Activated CD8-positive, alpha-beta memory T cell treated with anti-CD3 and anti-CD28 coated beads for 24 hours (primary cell): Measurements from ENCODE around the gene PCYT2.

Source experiments
- DNase-seq: peaks from one replicate; pipeline ENCODE4 v3.0.0-alpha.2; 2020

The PCYT2 gene

DNA sequence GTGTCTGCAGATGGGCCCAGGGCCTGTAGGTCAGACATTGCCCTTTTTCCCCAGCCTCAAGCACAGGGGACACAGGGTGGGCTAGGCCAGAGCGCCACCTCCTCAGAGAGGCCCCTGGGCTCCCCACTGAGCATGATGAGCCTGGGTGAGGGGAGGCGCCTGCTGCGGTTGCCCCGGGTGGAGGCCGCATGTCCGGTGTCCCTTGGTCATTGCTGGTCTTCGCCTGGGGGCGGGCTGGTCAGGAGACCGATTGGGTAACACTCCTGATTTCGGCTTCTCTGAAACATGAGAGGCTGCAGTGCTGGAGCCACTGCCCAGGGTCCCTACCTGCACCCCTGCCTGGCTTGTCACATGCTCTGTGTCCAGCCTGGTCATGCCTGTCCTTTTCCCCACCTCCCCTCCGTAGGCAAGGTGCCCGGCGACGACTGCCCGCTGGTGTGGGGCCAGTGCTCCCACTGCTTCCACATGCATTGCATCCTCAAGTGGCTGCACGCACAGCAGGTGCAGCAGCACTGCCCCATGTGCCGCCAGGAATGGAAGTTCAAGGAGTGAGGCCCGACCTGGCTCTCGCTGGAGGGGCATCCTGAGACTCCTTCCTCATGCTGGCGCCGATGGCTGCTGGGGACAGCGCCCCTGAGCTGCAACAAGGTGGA is 11.6 kb downstream of the PCYT2 start:
- no peak for DNase-seq

GRCh38 chr17:81898885-81899284 is 12.3 kb downstream of the PCYT2 start:
- DNase-seq = no peak

GRCh38 chr17:81898029-81898866 is 13.0 kb downstream of the PCYT2 start:
- DNase-seq = no peak

DNA sequence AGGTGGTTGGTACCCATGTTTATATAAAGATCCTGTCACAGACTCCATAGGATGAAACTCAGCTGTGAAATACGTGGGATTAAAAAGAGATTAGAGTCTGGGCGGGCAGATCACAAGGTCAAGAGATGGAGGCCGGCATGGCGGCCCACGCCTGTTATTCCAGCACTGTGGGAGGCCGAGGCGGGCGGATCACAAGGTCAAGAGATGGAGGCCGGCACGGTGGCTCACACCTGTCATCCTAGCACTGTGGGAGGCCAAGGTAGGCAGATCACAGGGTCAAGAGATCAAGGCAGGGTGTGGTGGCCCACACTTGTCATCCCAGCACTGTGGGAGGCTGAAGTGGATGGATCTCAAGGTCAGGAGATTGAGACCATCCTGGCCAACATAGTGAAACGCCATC is 15.8 kb downstream of the PCYT2 start:
- DNase-seq = no peak

GRCh38 chr17:81891303-81891552 is 20.0 kb downstream of the PCYT2 start:
- DNase-seq = no peak

- DNase-seq = peak; percentile 66
Observed at GRCh38 chr17:81890447-81891302, 20.5 kb downstream of the PCYT2 start.

DNA sequence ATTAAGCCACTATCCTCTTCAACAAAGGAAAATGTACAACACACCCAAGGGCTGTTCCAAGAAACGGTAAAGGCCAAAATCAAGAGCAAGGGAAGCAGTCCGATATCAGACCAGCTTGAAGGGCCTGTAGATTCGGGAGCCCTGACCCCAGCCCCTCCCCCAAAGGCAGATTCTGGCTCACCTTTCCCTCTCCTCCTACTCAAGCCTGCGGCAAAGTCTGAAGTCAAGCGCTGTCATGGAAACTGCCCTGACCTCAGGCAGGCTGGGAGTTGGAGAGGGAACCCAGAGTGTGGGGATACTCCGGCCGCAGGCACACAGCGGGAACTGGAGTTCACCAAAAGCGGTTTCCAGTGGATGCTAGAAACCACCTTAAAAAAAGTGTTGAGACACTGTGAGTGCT is 21.6 kb downstream of the PCYT2 start:
- no peak for DNase-seq

- DNase-seq = no peak
Observed at GRCh38 chr17:81888988-81889595, 22.1 kb downstream of the PCYT2 start.

GRCh38 chr17:81888105-81888987 is 22.9 kb downstream of the PCYT2 start:
- no peak for DNase-seq

DNA sequence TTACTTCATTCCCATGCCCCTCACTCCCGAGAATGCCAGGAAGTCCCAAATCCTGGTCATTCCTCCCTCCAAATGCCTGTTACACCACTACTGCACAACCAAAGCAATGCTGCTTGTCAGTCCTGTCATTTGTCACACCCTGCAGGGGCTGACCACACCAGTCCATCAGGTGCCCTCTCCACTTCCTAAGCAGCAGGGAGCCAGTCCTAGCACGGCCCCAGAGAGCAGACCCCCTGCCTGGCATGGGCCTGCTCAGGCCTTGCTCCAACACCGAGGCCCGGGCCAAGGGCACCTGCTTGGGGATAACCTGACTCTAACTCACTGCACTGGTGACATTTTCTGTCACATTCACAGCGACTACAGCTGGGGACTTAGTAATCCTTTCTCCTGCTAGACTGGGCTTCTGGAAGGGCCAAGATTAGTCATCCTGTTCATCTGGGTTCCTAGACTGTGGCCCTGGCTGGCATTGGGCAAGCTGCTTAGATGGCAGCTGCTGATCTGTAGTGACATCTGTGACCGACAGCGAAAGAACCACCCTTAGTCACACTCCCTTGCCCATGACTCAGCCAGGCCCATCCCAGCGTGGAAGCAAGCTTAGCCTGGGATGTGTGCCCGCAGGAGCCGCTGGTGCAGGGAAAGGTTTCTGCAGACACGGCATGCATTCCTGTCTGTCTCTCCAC is 25.2 kb downstream of the PCYT2 start:
- DNase-seq = no peak

GRCh38 chr17:81885454-81885853 is 25.7 kb downstream of the PCYT2 start:
- no peak for DNase-seq

- no peak for DNase-seq
Observed at GRCh38 chr17:81884968-81885367, 26.2 kb downstream of the PCYT2 start.

- DNase-seq = no peak
Observed at GRCh38 chr17:81884520-81884919, 26.7 kb downstream of the PCYT2 start.

DNA sequence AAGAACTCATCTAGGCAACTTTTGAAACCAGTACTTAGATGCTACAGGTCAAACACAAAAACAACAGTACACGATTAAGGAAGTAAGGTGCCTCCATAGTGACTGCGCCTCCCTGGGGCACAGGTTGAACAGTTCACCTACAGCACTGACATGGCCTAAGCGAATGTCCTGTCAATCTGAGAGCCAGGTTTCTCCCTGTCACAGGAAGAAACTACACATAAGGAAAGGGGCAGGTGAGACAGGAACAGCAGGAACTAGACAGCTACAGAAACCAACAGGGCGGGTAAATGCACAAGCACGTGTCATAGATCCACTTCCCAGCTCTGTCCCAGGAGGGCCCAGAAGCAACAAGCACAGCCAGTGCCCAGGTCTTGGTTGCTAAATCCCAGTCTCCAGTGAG is 32.1 kb downstream of the PCYT2 start:
- no peak for DNase-seq

GRCh38 chr17:81878294-81878693 is 32.9 kb downstream of the PCYT2 start:
- DNase-seq = no peak

GRCh38 chr17:81877569-81877968 is 33.6 kb downstream of the PCYT2 start:
- DNase-seq = no peak

GRCh38 chr17:81871387-81872230 is 39.6 kb downstream of the PCYT2 start:
- DNase-seq = peak; percentile 97

DNA sequence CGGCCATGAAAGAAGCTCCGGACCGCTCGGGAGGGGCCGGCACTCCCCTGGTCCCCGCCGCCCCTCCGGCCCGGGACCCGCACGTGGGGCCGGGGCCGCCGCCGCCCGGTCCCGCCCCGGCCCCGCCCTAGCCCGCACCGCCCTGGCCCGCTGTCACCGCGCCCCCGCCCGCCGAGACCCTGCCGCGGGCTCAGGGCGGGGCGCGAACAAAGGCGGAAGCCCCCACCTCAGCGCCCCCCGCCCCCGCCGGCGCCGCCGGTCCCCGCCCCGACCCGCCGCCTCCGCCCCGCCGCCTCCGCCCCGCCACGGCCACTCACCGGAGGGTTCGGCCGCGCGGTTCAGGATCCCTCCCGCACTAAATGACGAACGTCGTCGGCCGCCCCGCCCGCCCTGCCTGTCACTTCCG is 40.2 kb downstream of the PCYT2 start, which contains the start of gene ARHGDIA:
ARHGDIA (minus strand) TSS at position 357 of the 406 bp plus-strand sequence. CDS start 1,407 bp downstream, outside the sequence.
- no peak for DNase-seq

DNA sequence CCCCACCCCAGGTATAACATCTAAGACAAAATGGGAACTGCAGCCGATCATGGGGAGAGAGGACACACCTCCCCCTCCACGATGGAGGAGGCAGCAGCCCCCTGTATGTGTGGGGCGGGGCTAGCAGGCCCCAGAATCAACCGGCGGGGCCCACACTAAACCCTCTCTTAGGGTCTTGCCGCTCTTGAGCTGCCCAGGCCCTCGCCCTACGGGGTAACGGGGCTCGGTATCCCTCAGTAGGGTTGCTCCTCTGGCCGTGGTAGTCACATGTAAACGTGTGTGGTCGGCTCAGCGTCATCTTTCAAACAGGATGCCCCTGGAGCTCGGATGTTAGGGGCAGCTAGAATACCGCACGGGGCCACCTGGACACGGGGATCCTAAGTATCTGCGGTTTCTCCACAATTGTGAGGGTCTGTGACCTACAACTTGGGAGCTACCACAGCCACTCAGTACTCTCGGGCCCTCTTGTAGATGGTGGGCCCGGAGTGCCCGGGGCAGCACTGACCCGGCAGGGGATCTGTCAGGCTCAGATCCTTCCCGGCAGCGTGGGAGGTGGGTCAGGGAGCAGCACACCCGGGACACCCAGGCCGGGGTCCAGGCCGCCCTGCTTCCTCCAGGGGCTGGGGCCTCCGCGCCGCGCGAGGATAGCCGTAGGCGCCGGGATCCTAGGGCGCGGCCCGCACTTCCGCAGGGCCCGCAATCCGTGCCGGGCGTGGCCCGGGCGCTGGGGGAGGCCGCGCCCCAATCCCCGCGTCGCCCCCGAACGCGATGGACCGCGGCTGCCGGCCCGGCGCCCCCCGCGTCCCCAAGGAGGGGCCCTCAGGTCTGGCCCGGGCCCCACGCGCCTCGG is 40.8 kb downstream of the PCYT2 start:
- peak; percentile 83 for DNase-seq
